Upper lobe of left lung (tissue), 6 donors: ENCODE data around the gene GABPB1. TPM values are rescaled to one million over a fixed set of nuclear protein-coding genes. Genes with fewer than 3 reads are reported as not detected.

Experiments used
- ATAC-seq, 2 donors: fragments of 200-7000 bp; cut with Tn5 transposase; one replicate each; pipeline ENCODE4 v1.9.1; 2022; ENCODE audit warnings: mild to moderate bottlenecking in 2 of 2, moderate library complexity in 2 of 2; ENCODE audit not compliant: low FRiP score in 2 of 2
- DNase-seq, 2 donors: peaks; one replicate each; pipeline ENCODE4 v3.0.0-alpha.2; 2019 to 2020
- H3K27ac ChIP-seq, 4 donors: fragments of 200-600 bp; sonication (generic); one replicate each; pipeline ENCODE4 v1.5.1; 2016 to 2019
- H3K27me3 ChIP-seq, 4 donors: fragments of 200-600 bp; sonication (generic); one replicate each; pipeline ENCODE4 v1.5.1; 2017 to 2019
- H3K36me3 ChIP-seq, 4 donors: fragments of 200-600 bp; sonication (generic); one replicate each; pipeline ENCODE4 v1.5.1; 2016 to 2019
- H3K4me1 ChIP-seq, 4 donors: fragments of 200-600 bp; sonication (generic); one replicate each; pipeline ENCODE4 v1.5.1; 2018 to 2019
- H3K4me3 ChIP-seq, 4 donors: fragments of 200-600 bp; sonication (generic); one replicate each; pipeline ENCODE4 v1.5.1; 2017 to 2019; ENCODE audit warnings: mild to moderate bottlenecking in 2 of 4, moderate library complexity in 1 of 4
- H3K9me3 ChIP-seq, 4 donors: fragments of 200-600 bp; sonication (generic); one replicate each; pipeline ENCODE4 v1.5.1; 2018 to 2019
- EP300 ChIP-seq, 4 donors: sonication (generic); formaldehyde crosslinking; IDR thresholded peaks; one replicate each; pipeline ENCODE4 v1.5.1; 2017; ENCODE audit warnings: antibody characterized with exemption in 4 of 4, control low read depth in 2 of 4
- POLR2A ChIP-seq, 4 donors: fragments of 450-650 bp; IDR thresholded peaks; one replicate each; pipeline ENCODE4 v1.5.1; 2016 to 2017; ENCODE audit warnings: antibody characterized with exemption in 4 of 4, mild to moderate bottlenecking in 2 of 4
- POLR2AphosphoS5 ChIP-seq, 2 donors: sonication (generic); formaldehyde crosslinking; IDR thresholded peaks; one replicate each; pipeline ENCODE4 v1.5.1; 2017; ENCODE audit warnings: antibody characterized with exemption in 2 of 2
- WGBS, 2 donors: methylation state at CpG; one replicate each; pipeline ENCODE4 v1.1.5; 2017 to 2018; 5-methylcytosine and 5-hydroxymethylcytosine counted together
- small RNA-seq, 4 donors: library from RNA; depleted of rRNA; stranded (forward); fragments of <200 nt; gene quantifications; one replicate each; pipeline ENCODE3, GENCODE V24; 2016
- total RNA-seq, 6 donors: library from RNA; depleted of rRNA in 4 of 6; stranded (reverse); fragments of >200 nt in 4 of 6; gene quantifications; one replicate each; pipeline versions ENCODE4 v1.1.0 to v1.2.1, GENCODE V29; 2016 to 2021
- TF ChIP-seq, protein P1 (sequence below), 6 experiments: fragments of 450-650 bp in 4 of 6; fragments of 200-600 bp in 2 of 6; sonication (generic) in 2 of 6; IDR thresholded peaks; one replicate each; pipeline ENCODE4 v1.5.1; 2016 to 2019; ENCODE audit warnings: antibody characterized with exemption in 6 of 6
- donor health status: DM: no; HTN: no; CAD: no; lungs with moderate emphysema.
- donor health status: DM: no; HTN: yes; CAD: no; lungs with severe emphysema.

GABPB1 gene
- total RNA-seq, 6 donors from 2014 or later, result 7.3 to 22.5 (median 14.4) TPM

GRCh38 chr15:50225938-50226337 is 129.1 kb downstream of the GABPB1 start:
- ATAC-seq (no peak), DNase-seq (no peak)
- no peak overlapping the region for H3K4me3 ChIP-seq
- H3K27ac ChIP-seq, result no peak overlapping the region
- H3K36me3 ChIP-seq, result no peaks in the 10 kb centered on the region
- no peaks in the 10 kb centered on the region for H3K4me1 ChIP-seq
- WGBS, 2 donors, result 86 to 87% methylated on average over 3 of the region's 3 CpGs
- no peaks in the 10 kb centered on the region for H3K27me3 ChIP-seq
- TF ChIP-seq, protein P1, sequence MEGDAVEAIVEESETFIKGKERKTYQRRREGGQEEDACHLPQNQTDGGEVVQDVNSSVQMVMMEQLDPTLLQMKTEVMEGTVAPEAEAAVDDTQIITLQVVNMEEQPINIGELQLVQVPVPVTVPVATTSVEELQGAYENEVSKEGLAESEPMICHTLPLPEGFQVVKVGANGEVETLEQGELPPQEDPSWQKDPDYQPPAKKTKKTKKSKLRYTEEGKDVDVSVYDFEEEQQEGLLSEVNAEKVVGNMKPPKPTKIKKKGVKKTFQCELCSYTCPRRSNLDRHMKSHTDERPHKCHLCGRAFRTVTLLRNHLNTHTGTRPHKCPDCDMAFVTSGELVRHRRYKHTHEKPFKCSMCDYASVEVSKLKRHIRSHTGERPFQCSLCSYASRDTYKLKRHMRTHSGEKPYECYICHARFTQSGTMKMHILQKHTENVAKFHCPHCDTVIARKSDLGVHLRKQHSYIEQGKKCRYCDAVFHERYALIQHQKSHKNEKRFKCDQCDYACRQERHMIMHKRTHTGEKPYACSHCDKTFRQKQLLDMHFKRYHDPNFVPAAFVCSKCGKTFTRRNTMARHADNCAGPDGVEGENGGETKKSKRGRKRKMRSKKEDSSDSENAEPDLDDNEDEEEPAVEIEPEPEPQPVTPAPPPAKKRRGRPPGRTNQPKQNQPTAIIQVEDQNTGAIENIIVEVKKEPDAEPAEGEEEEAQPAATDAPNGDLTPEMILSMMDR (IDR thresholded peaks at IDR 0.05), result no peak
- no peak for TF ChIP-seq POLR2A (IDR thresholded peaks at IDR 0.05)
- TF ChIP-seq EP300 (IDR thresholded peaks at IDR 0.05), result no peak
- TF ChIP-seq POLR2AphosphoS5 (IDR thresholded peaks at IDR 0.05), result no peak
- no peaks in the 10 kb centered on the region for H3K9me3 ChIP-seq

Small RNA genes within 50 kb of the gene (small RNA-seq; reads per million reads assigned to genes)
- gene RNU6-94P, result 0 reads per million in 4 donors

Other genes with a start within 250 kb of the GABPB1 start
- gene ATP8B4, start 236.0 kb downstream of the GABPB1 start, total RNA-seq, result 1 to 10 TPM; 2.2 to 9.4 (median 5.4) TPM
- gene SLC27A2, start 173.0 kb downstream of the GABPB1 start, total RNA-seq, result 10 to 100 TPM in 1 of 6 donors, 1 to 10 TPM in 4, under 1 TPM in 1; 0.66 to 18.2 (median 2.5) TPM
- gene HDC, start 89.5 kb downstream of the GABPB1 start, total RNA-seq, result 1 to 10 TPM in 5 of 6 donors, under 1 TPM in 1; 0.30 to 6.3 (median 3.4) TPM
- gene USP8, start 69.2 kb upstream of the GABPB1 start, total RNA-seq, result 10 to 100 TPM; 21.8 to 65.4 (median 53.2) TPM
- under 1 TPM in 2 of 6 donors, not detected in 4; 0.31 to 0.67 TPM for gene USP50, start 191.5 kb upstream of the GABPB1 start, total RNA-seq